GM19372 (cell line): Measurements from ENCODE around the gene CAMK2N2.

ENCODE experiments used
- ATAC-seq: cut with Tn5 transposase; IDR thresholded peaks from one replicate; pipeline ENCODE4 v1.9.1; 2021; ENCODE audit warnings: mild to moderate bottlenecking, low read depth, moderate library complexity; ENCODE audit not compliant: unreplicated experiment

The CAMK2N2 gene

DNA sequence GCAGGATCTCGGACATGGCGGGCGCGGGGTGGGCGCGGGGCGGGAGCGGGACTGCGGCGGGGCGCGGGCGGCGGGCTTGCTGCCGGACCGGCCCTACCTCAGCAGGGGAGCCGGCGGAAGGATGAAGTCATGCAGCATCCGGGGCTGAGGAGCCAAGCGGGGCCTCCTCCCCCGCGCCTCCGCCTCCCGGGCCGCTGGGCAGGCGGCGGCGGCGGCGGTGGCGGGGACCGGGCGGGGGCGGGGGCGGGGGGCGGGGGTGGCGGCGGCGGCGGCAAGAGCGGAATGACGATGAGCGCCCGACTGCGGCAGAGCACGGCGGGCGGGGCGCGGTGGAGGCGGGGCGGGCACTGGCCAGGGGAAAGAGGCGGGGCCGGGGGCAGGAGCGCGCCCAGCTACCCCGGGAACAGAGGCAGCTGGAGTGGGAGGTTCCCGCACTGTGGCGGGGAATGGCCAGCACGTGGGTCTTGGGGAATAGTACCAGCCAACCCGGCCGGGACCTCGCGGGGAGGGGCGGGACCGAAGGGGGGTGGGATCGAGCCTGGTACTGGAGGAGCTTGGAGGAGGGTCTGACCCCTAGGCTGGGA, at the start of gene CAMK2N2:
TSS of gene CAMK2N2 (minus strand) at position 284 of the 584 bp plus-strand sequence. CDS start at position 16, 268 bp downstream.
- no peak for ATAC-seq

DNA sequence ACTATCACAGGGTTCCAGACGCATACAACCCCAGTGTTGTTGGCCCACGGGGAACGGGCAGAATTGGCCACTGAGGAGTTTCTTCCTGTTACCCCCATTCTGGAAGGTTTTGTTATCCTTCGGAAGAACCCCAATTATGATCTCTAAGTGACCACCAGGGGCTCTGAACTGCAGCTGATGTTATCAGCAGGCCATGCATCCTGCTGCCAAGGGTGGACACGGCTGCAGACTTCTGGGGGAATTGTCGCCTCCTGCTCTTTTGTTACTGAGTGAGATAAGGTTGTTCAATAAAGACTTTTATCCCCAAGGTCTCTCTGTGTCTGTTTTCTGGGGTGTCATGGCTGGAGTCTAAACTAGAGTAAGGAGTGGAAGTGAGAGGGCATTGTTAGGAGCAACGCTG, 47.4 kb upstream of the CAMK2N2 start:
- ATAC-seq: no peak

DNA sequence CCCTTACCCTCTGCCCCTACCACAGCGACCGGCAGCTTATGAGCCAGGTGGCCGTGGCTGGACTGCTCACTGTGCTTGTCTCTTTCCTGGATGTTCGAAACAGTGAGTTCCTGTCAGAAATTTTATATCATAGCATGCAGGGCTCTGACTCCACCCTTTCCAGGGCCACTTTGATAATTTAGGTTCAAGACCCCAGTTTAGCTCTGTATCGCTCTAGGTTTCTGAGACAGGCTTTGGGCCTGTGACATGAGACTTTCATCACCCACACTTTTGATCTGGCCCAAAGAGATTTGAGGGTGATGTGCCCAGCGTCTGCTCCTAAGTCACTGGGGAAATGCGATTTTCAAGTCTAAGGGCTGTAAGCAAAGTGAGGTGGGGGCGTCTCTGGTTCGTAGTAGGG, 46.6 kb upstream of the CAMK2N2 start:
- no peak for ATAC-seq

DNA sequence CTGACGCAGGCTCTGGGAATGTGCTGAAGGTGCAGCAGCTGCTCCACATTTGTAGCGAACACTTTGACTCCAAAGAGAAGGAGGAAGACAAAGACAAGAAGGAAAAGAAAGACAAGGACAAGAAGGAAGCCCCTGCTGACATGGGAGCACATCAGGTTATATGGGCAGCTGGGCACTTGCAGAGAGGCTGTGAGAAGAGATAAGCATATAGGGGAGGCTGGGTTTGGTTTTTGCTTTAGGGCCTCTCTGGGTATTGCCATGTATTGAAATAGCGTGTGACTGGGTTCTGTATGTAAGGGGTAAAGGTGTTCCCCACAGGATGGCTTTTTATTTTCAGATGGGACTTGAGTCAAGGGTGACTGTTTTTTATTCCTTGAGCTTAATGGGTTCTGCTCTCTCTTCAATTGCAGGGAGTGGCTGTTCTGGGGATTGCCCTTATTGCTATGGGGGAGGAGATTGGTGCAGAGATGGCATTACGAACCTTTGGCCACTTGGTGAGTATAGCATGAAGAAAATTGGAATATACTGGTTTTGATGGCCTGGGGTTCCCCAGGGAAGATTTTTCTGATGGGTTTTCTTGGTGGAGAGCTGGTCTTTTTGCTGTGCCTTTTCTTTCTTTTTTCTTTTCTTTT, 45.1 kb upstream of the CAMK2N2 start:
- ATAC-seq: no peak

DNA sequence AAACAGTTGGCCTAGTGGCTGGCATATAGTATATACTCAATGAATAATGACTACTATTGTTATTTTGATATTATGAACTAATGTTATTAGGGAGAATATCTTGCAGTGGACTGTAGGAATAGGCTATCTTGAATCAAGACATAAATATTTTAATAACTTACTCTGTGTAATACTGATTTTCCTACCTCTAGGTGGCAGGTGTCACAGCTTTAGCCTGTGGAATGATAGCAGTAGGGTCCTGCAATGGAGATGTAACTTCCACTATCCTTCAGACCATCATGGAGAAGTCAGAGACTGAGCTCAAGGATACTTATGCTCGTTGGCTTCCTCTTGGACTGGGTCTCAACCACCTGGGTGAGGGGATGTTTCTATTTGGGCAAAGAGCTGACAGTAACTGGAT, 44.2 kb upstream of the CAMK2N2 start:
- no peak for ATAC-seq

DNA sequence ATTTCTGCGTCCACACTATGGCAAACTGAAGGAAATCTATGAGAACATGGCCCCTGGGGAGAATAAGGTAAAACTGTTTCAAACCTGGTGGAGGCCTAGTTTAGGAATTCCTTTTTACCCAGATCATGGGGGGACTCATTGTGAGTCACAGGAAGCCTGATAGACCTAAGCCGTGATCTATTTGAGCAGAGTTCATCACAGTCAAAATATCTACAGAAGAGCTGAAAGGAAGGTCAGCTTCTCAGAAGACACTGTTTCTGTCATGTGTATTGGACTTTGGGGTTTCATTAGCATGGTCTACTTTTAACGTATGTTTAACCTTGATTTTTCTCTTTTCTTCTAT, 39.0 kb upstream of the CAMK2N2 start:
- ATAC-seq: no peak

DNA sequence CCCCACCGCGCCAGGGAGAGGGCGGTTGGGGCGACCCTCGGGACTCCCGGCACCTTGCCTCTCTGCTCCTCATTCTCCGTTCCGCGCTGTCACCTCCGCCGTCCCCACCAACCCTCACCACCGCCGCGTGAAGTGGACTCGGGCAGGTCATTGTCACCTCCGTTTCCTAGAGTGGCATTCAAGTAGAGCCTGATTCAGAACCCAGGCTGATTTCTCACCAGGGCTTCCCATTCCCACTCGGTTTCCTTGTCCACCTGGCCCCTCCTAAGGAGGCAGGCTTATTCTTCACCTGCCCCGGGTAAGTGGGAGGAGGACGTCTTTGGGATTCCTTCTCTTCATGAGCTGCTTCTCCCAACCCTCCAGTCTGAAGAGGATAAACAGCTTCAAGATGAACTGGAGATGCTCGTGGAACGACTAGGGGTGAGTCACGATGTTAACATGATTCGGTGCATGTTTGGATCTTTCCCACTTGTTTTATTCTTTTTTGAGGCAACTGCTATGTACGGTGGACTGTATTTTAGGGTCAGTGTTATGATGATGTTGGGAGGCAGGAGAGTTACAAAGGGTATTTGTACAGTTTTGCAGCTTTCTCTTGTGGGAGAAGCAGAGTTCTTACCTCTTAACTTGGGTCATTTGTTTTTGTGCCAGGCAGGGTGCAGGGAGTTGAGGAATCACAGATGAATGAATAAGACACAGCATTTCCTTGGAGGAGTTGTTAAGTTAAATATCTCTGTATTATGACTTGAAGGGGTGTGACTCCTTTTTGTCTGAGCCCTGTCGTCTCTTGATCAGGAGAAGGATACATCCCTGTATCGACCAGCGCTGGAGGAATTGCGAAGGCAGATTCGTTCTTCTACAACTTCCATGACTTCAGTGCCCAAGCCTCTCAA, 38.4 kb upstream of the CAMK2N2 start:
- ATAC-seq: no peak

DNA sequence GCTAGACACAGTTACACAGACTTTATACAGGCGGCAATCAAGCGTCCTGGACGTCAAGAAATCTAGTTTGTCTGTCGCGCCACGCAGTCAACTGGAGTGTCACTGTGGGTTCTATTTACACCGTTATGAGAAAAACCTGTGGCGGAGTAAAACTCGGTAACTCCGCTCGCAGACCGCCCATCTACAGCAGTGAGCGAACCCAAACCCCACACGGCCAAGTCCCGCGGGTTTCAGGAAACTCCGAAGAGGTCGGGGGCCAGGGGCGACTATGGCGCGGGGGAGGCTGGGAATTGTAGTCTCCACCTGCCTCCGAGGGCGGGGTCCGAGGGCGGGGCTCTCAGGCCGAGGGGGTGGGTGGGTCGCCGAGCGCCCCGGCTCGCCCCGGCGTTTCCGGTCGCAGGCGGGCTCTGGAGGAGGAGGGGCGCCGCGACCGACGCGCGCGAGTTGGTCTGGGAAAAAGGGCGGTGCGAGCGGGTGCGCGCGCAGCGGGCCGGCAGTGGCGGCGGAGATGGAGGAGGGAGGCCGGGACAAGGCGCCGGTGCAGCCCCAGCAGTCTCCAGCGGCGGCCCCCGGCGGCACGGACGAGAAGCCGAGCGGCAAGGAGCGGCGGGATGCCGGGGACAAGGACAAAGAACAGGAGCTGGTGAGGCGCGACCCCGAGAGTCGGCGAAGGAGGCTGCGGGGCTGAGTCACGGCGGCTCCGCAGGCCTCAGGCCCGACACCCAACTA, 37.6 kb upstream of the CAMK2N2 start, which contains the start of gene PSMD2:
TSS of gene PSMD2 (plus strand) at position 483 of the 729 bp plus-strand sequence. CDS start at position 509, 26 bp downstream.
- peak; percentile 92 for ATAC-seq

DNA sequence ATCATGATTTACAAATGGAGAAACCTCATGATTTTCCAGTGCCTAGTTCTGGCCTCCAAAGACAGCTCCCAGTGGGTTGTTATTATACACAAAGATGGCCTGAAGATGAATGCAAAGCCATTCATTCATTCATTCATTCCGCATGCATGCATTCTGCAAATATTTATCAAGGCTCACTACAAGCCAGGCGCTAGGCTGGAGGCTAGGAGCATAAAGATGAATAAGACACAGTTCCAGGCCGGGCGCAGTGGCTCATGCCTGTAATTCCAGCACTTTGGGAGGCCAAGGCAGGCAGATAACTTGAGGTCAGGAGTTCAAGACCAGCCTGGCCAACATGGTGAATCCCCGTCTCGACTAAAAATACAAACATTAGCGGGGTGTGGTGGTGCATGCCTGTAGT, 35.3 kb upstream of the CAMK2N2 start:
- ATAC-seq: no peak

DNA sequence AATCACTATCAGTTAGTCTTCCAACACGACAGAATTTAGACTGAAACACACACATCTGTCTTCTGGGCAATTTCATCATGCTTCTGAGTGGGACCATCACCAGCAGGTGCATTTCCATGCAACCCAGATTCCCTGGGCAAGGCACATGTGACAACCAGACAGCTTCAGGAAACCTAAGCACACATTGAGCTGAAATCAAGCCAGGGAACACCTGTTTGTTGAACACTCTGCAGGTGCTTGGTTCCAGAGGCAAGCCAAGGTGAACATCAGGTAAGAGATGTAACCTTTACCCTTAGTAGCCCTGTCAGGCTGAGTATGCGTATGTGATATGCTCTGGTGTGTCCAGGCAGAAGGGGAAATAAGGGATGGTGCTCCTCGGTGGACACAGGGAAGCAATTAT, 34.4 kb upstream of the CAMK2N2 start:
- no peak for ATAC-seq

DNA sequence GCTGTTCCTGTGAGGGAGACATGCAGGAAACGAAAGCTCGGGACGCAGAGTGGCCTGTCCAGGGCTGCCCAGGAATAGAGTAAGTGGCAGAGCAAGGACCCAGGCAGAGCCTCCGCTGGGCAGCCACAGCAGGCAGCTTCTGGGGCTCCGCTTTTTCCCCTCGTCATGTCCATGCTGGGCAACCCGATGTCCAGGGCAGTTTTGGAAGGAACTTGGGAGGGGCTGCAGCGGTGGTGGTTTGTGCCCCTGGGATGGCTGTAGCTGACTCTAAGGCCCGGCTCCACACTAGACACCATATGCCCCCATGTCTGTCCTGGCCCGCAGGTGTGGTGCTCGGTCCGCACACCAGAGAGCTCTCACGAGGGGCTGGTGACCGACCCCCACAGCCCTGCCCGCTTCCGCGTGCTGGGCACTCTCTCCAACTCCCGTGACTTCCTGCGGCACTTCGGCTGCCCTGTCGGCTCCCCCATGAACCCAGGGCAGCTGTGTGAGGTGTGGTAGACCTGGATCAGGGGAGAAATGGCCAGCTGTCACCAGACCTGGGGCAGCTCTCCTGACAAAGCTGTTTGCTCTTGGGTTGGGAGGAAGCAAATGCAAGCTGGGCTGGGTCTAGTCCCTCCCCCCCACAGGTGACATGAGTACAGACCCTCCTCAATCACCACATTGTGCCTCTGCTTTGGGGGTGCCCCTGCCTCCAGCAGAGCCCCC, 30.5 kb upstream of the CAMK2N2 start:
- ATAC-seq: no peak

DNA sequence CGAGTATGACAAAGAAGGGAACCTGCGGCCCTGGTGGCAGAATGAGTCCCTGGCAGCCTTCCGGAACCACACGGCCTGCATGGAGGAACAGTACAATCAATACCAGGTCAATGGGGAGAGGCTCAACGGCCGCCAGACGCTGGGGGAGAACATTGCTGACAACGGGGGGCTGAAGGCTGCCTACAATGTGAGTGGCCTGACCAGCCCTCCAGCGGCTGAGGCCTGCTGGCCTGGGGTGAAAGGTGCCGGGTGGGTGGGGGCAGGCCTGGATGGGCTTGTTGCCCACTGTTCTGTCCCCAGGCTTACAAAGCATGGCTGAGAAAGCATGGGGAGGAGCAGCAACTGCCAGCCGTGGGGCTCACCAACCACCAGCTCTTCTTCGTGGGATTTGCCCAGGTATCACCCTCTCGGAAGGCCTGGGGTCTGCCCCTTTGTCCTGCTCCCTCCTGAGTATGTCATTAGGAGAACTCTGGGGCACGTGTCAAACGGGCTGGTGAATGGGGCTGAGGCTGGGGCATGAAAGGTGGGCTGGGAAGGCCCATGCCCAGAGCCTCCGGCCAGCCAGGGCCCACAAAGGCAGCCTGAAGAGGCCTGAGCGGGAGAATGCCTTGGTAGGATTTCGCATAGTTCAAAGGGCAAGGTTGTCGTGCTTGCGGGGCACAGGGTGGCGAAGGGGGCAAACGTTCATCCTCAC, 29.8 kb upstream of the CAMK2N2 start:
- ATAC-seq: no peak

DNA sequence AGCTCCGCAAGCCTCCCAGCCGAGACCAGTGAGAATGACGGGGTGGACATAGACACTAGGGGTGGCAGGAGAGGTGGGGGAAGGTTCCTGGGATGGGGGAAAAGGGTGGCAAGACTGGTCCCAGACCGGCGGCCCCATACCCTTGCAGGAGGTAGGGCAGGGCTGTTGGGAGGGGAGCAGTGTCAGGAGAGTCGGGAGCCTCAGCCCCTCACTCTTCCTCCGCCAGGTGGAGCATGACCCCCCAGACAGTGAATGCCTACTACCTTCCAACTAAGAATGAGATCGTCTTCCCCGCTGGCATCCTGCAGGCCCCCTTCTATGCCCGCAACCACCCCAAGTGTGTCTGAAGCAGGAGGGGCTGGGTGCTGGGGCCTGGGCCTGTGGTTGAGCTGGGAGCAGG, 29.0 kb upstream of the CAMK2N2 start:
- ATAC-seq: no peak

DNA sequence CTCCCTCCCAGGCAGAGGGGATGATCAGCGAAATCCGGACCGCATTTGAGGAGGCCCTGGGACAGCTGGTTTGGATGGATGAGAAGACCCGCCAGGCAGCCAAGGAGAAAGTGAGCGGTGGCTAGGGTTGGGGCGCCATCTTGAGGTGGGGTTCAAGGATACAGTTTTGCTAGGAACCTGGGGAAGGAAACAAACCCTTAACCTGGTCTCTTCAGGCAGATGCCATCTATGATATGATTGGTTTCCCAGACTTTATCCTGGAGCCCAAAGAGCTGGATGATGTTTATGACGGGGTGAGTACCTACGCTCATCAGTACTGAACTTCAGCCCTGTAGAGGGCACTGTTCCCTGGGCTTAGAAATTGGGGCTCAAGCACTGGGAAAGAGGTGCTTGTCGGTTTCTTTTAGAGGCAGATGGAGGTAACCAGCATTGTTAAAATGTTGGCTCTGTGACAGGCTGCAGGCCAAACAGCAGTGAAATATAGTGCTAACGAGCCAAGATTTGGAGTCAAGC, 28.1 kb upstream of the CAMK2N2 start:
- ATAC-seq: no peak

DNA sequence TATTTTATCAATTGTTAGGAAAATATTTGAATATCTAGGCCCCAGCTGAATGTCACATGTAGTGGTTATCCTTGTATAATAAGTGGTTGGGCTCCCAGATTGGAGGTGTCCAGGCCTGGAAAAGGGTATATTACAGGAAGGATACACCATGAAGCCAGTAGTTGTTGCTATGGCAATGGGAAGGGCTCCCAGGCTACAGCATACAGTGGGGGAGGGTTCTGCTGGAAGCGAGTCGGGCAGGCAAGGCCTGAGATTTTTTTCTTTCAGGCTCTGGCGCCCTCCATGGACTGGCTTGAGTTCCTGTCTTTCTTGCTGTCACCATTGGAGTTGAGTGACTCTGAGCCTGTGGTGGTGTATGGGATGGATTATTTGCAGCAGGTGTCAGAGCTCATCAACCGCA, 23.3 kb upstream of the CAMK2N2 start:
- no peak for ATAC-seq

DNA sequence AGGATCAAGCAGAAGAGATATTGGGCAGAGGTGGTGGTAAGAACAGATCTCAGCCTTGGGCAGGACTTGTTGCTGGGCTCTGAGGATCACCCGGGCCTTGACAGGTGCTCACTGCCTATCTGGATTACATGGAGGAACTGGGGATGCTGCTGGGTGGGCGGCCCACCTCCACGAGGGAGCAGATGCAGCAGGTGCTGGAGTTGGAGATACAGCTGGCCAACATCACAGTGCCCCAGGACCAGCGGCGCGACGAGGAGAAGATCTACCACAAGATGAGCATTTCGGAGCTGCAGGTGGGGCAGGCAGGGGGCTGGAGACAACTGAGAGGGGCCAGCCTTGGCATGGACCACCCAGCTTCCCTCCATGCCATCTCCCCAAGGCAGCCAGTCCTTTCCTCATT, 22.3 kb upstream of the CAMK2N2 start:
- ATAC-seq: no peak

DNA sequence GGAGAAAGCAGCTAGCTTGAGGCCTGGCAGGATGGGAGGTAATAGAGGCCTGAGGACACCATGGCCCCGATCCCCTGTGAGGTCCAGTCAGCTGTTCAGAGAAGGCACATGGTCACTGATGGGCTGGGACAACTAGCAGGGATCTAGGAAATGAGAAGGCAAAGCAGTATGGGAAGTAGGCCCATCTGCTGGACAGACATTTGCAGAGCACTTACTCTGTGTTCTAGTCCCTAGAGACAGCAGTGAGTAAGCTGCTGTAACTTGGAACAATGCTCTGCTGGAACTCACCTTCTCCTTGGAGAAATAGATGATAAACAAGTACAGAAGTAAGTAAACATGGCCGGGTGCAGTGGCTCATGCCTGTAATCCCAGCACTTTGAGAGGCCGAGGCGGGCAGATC, 21.6 kb upstream of the CAMK2N2 start:
- ATAC-seq: no peak

DNA sequence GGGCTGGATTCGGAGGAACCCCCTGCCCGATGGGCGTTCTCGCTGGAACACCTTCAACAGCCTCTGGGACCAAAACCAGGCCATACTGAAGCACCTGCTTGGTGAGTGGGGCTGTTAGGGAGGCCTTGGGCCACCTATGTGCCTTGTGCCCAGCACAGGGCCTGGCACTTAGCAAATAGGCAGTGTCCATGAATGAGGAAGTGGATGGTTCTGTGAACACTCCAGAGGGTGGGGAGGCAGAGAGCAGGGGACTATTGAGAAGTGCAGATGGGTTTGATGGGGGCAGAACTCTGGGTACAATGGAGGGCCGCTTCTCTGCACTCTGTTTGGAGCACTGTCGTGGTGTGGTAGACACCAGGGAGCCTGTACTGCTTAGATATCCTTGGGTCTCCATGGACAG, 16.0 kb upstream of the CAMK2N2 start:
- no peak for ATAC-seq
